ENCODE data around the gene OSBPL1A.

Gene OSBPL1A

DNA sequence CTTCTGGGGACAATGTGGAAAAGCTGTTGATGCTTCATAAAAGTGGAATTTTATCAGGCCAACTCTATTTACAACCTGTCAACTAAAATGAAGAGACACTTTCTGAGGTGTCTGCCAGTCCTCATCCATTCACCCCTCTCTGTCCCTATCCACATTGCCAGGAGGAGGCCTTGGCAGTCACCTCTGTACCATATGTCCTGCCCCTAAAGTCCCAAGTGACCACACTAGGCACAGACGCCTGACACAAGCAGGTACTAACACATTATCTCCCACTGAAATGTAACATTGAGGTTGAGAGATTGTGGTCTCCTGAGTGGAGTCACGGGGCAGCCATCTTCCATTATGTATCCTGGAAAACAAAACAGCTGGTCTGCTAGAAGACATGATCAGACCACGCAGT, 71.4 kb downstream of the OSBPL1A start:
- DNase-seq, result no peak

DNA sequence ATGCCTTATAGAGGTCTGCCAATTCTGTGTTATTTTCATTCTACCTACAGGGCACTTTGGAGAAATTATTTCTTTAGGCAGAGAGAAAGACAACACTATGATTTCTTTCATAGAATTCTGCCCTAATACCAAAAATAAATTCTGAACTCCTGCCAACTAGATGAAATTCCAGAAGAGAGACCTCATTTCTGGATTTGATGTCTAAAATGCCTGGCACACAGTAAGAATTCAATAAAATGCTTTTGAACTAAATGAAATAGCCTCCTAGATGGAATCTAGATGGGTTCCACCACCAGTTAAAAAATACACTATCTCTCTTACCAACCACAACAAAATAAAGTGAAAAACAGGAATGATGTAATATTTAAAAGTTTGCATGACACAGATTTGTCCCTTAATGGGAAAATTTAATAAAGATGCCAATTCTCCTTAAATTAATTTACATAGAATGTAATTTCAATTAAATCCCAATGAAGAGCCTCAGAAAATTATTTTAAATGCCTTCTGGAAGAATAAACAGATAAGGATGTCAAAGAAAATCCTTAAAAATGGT, 75.0 kb downstream of the OSBPL1A start:
- no peak for DNase-seq

DNA sequence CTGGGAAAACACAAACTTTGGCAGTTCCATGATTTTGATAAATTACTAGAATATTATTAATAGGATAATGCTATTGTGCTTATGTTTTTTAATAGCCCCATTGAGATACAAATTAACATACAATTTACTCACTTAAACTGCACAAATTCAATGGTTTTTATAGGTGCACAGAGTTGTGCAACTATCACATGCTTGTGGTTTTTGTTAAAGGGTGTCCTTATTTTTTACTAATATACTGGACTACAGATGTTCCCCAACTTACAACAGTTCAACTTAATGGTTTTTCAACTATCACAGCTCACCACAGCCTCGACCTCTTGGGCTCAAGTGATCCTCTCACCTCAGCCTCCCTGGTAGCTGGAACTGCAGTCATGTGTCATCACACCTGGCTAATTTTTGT, 76.6 kb downstream of the OSBPL1A start:
- DNase-seq, result no peak

DNA sequence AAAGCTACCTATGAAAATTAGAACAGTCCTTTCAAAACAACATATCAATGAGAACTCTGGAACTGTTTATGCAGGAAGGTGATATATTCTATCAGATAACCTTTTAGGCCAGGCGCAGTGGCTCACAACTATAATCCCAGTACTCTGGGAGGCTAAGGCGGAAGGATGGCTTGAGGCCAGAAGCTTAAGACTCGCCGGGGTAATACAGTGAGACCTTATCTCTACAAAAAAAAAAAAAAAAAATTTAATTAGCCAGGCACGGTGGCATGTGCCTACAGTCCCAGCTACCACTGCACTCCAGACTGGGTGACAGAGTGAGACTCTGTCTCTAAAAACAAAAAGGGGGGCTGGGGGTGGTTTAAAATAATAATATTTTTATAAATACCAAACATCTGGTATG, 77.9 kb downstream of the OSBPL1A start:
- DNase-seq, result no peak

DNA sequence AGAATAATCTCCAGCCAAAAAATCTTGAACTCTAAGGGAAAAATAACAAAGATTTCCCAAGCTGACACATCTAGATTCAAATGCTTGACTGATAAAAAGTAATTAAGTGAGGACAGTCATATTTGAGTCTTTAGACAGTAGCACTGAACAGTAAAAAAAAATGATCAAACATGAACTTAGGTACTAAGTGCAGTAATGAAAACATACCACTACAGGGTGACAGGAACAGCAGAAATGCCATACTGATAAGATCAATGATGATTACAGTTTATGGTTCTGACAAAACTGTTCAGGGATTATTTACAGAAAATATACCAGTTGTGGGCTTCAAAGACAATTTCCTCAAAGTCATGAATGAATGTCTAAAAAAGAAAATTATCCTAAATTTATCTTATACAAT, 80.3 kb downstream of the OSBPL1A start:
- no peak for DNase-seq

DNA sequence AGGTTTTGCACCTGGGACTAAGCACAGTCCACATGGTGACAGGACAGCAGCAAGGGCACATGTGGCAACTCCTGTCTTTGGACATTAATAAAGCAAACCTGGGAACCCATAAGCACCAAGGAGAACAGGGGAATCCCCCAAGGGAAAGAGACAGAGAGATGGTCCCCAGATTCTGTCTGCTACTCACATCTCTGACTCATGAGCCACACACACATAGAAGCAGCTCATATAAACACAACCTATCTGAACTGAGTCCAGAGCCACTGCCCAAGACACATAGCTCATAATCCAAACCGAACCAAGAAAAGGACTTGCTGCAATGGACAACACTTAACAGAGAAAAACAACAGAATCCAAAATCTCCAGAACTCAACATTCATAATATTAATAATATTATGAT, 82.5 kb downstream of the OSBPL1A start:
- DNase-seq, result no peak

DNA sequence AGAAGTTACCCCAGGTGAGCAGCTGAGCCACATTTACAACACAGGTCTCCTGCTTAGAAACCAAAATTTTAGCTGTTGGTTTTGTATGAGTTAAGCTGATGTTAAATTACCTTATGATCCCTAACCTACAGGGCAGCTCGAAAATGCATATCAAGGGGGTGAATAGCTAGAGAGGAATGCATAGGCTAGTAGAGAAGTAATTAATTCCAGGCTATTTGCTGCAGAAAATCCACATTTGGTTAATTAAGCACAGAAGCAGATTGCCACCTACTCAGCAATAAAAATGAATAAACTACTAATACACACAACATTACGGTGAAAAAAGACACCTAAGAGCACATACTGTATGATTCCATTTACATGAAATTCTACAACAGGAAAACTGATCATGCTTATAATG, 91.4 kb downstream of the OSBPL1A start:
- DNase-seq, result no peak

DNA sequence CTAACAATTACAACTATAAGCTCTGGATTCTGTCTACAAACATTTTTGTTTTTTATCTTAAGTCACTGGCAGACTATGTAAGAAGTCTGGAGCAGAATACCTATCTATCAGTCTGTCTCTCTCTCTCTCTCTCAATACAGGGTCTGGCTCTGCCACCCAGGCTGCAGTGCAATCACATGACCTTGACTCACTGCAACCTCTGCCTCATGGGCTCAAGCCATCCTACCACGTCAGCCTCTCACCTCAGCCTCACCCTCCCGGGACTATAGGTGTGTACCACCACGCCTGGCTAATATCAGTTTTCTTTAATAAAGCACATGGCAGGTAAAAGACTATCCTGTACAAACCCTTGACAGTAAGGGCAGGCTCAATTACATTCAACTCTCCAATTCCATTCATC, 96.9 kb downstream of the OSBPL1A start:
- no peak for DNase-seq

DNA sequence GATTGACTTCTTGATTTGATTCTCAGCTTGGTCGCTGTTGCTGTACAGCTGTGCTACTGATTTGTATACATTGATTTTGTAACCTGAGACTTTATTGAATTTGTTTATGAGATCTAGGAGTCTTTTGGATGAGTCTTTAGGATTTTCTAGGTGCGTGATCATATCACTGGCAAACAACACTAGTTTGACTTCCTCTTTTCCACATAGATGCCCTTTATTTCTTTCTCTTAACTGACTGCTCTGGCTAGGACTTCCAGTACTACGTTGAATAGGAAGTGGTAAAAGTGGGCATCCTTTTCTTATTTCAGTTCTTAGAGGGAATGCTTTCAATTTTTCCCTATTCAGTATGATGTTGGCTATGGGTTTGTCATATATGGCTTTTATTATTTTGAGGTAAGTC, 101.3 kb downstream of the OSBPL1A start:
- DNase-seq, result no peak

DNA sequence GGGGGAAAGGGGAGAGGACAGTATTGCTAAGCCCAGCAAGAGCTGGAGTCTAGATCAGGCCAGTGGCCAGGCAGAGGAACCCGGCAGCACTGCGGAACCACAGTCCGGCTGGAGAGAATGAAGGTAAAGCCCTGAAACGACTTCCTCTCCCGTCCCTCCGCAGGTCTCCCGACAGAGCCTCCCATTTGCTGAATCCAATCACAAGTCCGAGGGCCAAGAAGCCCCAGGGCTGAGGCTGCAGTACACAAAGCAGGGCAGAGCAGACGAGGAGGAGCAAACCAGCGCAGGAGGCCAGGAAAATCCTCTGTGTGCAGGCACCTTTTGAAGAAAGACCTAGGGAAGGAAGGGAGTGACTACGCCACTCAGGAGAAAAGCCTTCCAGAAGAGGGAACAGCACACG, 104.4 kb downstream of the OSBPL1A start:
- DNase-seq, result no peak

DNA sequence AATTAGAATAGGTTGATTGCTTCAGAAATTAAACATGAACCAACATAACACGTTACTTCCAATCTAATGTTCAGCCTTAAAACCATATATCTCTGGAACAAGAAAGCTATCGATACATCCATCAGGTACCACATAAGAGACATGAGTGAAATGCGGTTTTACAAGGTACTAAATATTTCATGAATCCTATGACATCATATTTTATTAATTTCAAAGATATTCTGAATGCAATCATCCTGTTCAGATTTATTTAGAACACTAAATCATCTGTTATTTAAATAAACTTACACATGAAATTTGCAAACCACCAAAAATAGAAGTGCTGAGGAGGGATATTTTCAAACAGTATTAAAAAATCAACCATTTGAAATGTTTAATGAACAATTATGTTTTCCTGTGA, 119.0 kb downstream of the OSBPL1A start:
- DNase-seq, result no peak

DNA sequence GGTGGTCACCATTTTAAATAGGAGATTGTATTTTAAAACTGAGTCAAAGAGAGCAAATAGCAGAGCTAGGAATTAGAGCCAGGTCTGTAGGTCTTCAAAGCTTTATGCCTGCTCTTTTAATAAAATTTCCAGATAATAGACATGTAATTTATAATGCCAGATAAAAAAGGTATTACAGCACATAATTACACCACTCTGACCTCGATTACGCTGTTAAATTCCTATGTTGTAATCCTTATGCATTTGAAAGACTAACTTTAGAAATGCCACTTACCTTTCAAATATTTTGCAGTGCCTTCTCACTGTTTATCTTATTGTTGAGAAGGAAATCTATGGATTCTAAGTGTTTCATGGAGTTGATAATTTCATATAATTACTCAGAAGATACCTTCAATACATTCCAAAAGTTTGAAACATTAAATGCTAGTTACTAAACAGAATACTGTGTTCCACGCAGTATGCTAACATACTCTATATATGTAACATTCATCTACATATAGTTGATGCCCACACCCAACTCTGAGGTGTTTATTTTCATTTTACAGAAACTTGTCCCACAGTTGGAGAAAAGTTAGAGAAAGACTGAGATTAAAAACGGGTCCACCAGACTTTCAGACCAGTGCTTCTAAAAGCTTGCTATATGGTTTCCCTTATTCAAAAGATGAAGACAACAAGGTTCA, 120.0 kb downstream of the OSBPL1A start:
- DNase-seq, result no peak

DNA sequence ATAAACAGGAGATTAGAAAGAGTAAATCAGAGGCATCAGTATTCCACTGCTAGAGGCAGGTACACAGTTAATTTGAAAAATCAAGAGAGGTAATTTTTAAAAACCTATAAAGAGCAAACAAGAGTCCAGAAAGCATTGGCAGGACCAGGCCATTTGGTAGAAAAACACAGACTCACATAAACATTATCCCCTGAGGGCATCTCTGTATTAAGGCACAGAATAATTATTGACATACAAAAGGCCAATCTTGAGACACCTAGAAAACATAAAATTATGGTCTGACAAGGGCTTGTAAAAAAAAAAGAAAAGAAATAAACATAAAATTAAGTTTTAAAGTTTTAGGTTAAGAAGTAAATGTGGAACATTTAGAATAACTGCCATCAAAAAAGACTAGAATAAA, 120.6 kb downstream of the OSBPL1A start:
- DNase-seq, result no peak

DNA sequence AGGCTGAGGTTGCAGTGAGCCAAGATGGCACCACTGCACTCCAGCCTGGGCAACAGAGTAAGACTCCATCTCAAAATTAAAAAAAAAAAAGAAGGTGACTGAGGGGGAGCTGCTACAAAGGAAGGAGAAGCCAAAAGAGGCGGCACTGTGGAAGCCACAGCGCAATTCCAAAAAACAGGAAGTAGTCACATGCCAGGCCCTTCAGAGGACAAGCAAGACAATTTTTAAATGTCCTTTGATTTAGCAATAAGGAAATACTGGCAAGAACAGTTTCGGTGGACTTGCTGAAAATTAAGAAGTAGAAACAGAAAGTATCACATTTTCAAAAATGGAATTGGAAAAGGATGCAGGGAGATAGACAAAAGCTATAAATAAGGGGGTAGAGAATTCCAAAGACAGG, 122.8 kb downstream of the OSBPL1A start:
- no peak for DNase-seq

DNA sequence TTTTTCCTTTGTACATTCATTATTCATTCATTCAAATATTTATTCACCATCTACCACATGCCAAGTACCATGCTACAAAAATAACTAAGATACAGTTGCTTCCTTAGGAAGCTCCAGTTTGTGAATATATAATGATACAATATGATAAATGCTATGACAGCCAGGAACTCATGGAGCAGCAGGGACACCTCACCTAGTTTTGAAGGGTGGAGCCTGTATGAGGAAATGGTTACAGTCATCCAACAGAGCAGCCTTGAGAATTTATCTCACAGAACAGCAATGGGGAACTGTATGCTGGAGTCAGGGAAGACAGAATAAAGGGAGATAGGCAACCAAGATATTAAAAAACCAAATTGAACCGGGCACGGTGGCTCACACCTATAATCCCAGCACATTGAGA, 124.0 kb downstream of the OSBPL1A start:
- no peak for DNase-seq

DNA sequence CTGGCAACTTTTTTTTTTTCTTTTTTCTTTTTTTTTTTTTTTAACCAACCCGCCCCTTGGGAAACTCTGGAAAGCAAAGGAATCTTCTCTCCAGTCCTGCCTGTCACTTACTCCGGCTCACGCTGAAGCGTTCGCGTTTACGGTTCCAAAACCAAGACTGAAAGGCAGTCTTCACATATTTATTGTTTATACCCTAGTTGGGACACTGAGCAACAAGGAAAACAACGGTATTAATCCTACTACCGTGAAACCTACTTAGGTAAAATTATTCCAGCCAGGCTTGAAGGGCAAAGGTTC, 125.4 kb downstream of the OSBPL1A start:
- DNase-seq, result no peak

DNA sequence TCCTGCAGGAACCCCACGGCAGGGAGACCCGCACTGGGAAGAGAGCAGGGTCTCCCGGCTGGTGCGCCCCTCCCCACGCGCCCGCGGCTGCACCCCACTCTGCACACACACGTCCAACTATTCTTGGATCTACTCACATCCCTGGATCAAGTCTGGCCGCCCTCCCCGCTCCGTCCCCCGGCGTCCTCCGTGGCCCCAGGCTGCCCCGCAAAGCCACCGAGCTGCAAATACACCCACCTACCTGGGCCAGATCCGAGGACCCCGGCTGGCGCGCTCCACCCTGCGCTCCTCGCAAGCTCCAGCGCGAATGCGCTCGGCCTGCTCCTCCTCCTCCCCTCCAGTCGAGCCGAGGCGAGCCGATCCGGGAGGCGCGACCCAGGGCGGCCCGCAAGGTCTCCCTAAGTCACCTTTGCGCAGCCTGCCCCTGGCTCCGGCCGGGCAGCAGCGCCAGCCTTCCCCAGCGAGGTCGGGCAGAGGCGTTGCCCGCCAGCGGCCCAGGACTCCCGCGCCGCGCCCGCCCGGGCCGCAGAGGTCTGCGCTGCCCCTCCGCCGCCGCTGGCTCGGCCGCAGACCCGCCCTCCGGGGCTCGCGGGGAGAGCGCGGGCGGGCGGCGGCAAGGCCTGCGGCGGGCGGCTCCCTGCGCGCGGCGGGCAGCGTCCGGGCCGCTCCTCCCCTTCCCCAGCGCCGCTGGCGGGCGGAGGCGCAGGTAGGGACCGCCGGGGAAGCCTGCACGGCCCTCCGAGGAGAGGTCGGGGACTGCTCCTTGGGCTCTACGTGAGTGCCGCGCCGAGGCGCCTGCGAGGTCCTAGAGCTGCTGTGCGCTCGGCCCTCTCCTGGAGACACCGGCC, 126.0 kb downstream of the OSBPL1A start:
- no peak for DNase-seq

DNA sequence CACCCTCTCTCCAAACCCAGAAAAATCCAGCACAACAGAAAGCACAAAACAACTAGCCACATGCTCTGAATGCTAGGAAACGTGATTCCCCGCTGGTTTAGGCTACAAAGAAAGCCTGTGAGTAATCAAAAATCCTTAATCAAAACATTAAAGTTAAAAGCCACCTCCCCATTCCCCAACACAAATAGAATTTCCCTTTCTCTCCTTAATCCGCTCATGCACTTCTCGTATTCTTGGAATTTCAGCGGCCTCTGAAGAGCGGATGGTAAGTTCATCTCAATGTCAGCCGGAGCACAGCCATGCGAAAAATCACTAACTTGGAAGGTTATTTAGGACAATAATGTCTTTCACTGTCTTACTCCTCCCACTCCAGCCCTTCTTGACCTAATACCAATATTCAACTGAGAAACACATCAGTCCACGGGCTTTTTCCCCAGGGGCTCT, 126.7 kb downstream of the OSBPL1A start:
- no peak for DNase-seq

DNA sequence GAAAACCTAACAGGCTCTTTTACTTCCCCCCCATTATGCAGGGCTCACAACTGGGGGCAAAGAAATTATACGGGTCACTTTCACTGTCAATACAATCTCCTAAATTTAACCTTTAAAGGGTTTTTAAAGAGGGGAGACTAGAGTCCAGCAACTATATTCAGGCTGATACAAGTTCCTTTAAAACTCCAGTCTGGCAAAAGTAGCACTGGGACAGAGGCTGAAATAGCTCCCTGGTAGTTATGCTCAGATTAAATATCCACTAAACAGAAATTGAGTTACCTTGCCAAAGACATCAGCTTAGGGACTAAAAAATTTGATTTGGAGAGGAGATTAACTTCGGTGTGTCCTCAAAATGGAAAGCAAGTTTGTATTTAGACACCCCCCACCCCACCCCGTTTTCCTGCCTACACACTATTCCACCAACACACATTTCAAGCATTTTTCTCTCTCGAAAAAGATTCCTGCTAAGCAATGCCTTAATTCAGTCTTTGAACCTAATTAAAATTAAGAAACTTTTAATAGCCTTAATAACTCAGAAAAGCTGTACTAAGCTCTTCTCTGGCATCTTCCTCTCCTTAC, 127.2 kb downstream of the OSBPL1A start:
- no peak for DNase-seq

DNA sequence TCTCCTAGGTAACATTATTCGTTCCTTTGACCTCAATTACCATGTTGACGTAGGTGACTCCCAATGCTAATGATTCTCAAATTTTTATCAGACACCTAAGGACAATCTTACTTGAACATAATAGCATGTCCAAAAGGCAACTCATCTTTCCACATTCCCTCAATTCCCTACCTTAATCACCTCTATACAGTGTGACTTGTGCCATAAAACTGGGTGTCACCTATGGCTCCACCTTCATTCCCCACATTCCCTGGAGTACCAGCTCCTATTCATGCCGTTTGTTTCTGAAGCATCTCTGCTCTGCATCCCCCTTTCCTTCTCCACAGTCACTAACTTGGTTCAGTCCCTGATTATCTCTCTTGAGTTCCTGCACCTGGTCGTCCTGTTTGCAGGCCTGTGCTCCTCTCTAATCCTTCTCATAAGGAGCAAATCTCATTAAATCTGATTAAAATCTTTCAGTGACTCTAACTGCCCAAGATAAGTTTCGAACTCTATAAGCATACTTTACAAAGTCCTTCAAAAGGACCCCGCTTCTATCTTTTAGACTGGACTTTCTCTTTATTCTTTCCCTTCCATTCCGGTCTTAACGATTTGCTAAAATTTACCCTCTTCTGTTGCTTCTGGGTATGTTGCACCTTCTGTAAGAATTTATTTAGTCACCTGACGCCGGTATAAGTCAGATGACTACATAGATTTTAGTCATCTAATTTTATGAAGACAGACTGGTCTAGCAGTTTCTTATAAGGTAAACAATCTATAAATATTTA, 128.7 kb downstream of the OSBPL1A start:
- DNase-seq, result no peak

DNA sequence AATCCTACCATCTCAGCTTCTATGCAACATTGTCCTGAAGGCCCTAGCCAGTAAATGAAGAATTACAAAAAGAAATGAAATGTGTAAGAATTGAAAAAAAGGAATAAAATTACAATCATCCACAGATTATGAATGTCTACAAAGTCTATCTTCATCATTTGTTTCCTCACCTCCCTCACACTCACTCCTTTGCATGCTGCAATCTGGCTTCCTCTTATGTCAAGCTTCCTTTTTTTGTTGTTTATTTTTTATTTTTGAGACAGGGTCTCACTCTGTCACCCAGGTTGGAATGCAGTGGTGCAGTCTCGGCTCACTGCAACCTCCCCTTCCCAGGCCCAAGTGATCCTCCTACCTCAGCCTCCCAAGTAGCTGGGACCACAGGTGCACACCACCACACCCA, 129.7 kb downstream of the OSBPL1A start:
- DNase-seq, result no peak

DNA sequence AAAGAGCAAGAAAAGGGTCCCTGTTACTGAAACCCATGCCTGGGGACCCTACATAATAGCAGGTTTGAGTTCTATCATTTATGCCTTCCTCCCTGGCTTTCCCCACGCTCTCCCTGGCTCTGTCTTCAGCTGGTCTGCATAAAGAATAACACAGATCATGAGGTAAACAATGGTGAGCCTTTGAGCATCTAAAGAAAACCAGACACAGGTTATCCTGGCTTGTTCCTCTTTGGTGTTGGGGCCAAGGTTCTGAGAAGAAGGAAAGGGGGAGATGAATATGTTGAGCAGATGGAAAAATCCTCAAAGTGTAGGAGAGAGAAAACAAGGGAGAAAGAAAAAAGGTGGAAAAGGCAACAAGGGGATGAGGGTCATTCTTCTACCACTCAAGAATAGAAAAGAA, 131.5 kb downstream of the OSBPL1A start:
- DNase-seq, result no peak

DNA sequence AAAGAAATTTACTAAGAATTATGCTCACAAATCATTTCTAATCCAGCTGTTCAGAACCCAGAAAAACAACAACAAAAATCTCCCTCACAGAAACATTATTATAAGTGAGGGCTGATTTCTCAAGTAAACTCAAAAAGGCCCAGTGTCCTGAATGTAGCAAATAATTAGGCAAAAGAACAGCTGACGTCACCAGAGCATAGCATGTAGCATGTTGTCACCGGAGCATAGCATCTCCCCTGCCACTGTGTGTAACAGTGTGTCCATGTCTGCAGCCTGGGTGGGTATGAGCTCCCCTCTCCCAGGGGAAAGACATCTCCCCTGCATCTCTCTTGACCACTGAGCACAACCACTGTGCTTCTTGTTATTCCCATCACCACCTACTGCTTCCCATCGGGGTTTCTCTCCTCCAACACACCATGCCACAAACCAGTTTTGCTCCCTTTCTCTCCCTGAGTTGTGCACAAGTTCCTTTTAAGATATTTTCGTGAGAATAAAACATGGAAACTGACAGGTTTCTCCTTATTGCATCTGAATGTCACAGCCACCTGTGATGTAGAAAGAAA, 132.0 kb downstream of the OSBPL1A start:
- no peak for DNase-seq

All from KG1 (cell line).